Left cardiac atrium (tissue), 2 donors: ENCODE data around the gene FCHO1. TPM values are rescaled to one million over a fixed set of nuclear protein-coding genes. Genes with fewer than 3 reads are reported as not detected.

Source experiments
- total RNA-seq, 2 donors: library from RNA; stranded (reverse); fragmentation: NEBNext Ultra II Directional; extraction: Animal tissue kit (Norgen Biotek cat#: 25700); gene quantifications; one replicate each; pipeline ENCODE4 v1.2.1, GENCODE V29; 2021
- donor health status: DM: no; HTN: yes; CAD: no; lungs with severe emphysema.
- donor health status: DM: yes; HTN: yes; CAD: no.

Gene FCHO1
- total RNA-seq, 2 donors from 2014 or later, result 1.5 to 1.8 TPM

Other genes starting within 250 kb of the FCHO1 start
- gene PGLS, start 239.8 kb upstream of the FCHO1 start, total RNA-seq, result 10 to 100 TPM; 28.6 to 37.3 TPM
- gene COLGALT1, start 195.8 kb upstream of the FCHO1 start, total RNA-seq, result 10 to 100 TPM; 47.7 to 54.8 TPM
- gene UNC13A, start 63.1 kb upstream of the FCHO1 start, total RNA-seq, result under 1 TPM; 0.03 to 0.16 TPM
- 10 to 100 TPM; 33.6 to 40.8 TPM for gene MAP1S, start 32.0 kb upstream of the FCHO1 start, total RNA-seq
- gene B3GNT3, start 43.7 kb downstream of the FCHO1 start, total RNA-seq, result under 1 TPM in 1 of 2 donors, not detected in 1; 0.18 TPM
- not detected for gene INSL3, start 70.0 kb downstream of the FCHO1 start, total RNA-seq
- gene JAK3, start 96.5 kb downstream of the FCHO1 start, total RNA-seq, result 1 to 10 TPM; 4.2 to 7.0 TPM
- gene RPL18A, start 108.4 kb downstream of the FCHO1 start, total RNA-seq, result 1,000 to 10,000 TPM; 1,009 to 1,051 TPM
- gene SLC5A5, start 120.5 kb downstream of the FCHO1 start, total RNA-seq, result not detected
- gene CCDC124, start 181.5 kb downstream of the FCHO1 start, total RNA-seq, result 10 to 100 TPM; 74.5 to 86.8 TPM
- gene KCNN1, start 215.6 kb downstream of the FCHO1 start, total RNA-seq, result 1 to 10 TPM; 1.7 to 1.8 TPM